Naive thymus-derived CD8-positive, alpha-beta T cell (primary cell): ENCODE measurements around the gene NEK10. TPM values are rescaled to one million over a fixed set of nuclear protein-coding genes. Genes with fewer than 3 reads are reported as not detected.

Experiments used
- ATAC-seq, 2 donors: fragments of 150-1000 bp; cut with Tn5 transposase in 1 of 2; sonication (Bioruptor Pico), chemical (Tn5 transposase) in 1 of 2; 1 replicate in 1 of 2; 2 replicates in 1 of 2; pipeline ENCODE4 v1.10.0; 2021; ENCODE audit warnings: mild to moderate bottlenecking in 2 of 2, moderate library complexity in 2 of 2
- POLR2A ChIA-PET: fragments of 350-600 bp; sonication (Branson Sonifier 250); formaldehyde crosslinking; loops from one replicate; lab custom pipeline; 2021; ENCODE audit warnings: antibody characterized with exemption; lab: Charles Lee
- DNase-seq, 10 donors: peaks; one replicate each; pipeline versions ENCODE4 v3.0.0 to v3.0.0-alpha.2; 2020 to 2022
- H3K27ac Mint-ChIP-seq, 10 donors: one replicate each; pipeline ENCODE4 v1.8.0; 2020 to 2022; ENCODE audit warnings: mild to moderate bottlenecking in 10 of 10, mixed read lengths in 10 of 10, moderate library complexity in 4 of 10, inconsistent platforms in 1 of 10
- H3K27me3 Mint-ChIP-seq, 5 donors: one replicate each; pipeline ENCODE4 v1.8.0; 2021 to 2022; ENCODE audit warnings: mixed read lengths in 5 of 5
- H3K36me3 Mint-ChIP-seq, 3 donors: one replicate each; pipeline ENCODE4 v1.8.0; 2020 to 2022; ENCODE audit warnings: mixed read lengths in 3 of 3, mild to moderate bottlenecking in 2 of 3, inconsistent platforms in 1 of 3
- H3K4me1 Mint-ChIP-seq, 4 donors: one replicate each; pipeline ENCODE4 v1.8.0; 2021 to 2022; ENCODE audit warnings: mixed read lengths in 4 of 4
- H3K4me3 Mint-ChIP-seq, 10 donors: one replicate each; pipeline ENCODE4 v1.8.0; 2020 to 2022; ENCODE audit warnings: mild to moderate bottlenecking in 10 of 10, mixed read lengths in 10 of 10, moderate library complexity in 6 of 10, inconsistent platforms in 1 of 10
- H3K9me3 Mint-ChIP-seq, 9 donors: one replicate each; pipeline ENCODE4 v1.8.0; 2020 to 2022; ENCODE audit warnings: mixed read lengths in 9 of 9, mild to moderate bottlenecking in 3 of 9, inconsistent platforms in 1 of 9, moderate library complexity in 1 of 9
- polyA plus RNA-seq, 3 donors: library from polyadenylated mRNA; unstranded; fragments of 300-500 nt; fragmentation: Illumina TruSeq; gene quantifications; one replicate each; pipeline ENCODE4 v1.2.3, GENCODE V29; 2021
- total RNA-seq, 8 experiments: library from RNA in 2 of 8; stranded (reverse) in 2 of 8; gene quantifications; one replicate each; pipeline ENCODE4 v1.2.3 and lab custom pipeline; 2021 to 2026

NEK10 gene
- total and polyA plus RNA-seq, 5 experiments from 2014 or later, result 1.3 to 1.5 TPM; not detected in 3

DNA sequence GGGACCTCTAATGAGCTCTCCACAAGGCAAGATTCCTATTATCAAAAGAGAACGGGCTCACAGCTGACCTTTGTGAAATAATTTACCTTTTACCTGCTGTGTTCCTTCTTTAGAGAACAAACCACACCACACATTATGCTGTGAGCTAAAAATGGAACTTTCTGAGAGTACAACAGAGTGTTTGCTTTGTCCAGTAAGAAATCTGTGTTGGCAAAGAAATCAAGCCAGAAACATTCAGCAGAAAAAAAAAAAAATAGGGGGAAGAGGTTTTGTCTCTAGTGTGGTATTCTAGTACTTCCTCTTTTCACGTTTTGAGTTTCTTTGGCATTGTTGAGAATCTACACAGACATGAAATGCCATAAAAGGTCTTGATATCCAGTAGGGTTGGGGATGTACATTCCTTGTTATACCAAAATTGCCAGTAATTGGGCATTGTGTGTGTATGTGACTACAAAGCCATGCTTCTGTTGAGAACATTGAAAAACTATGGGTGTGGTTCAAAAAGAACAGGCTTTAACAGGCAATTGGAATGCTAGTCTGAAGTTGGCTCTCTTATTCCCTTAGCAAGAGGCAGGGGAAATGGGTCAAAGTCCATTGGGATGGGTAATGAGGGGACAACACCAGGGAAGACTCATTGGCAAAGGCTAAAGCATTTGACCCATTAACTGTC, 273.5 kb downstream of the NEK10 start:
- no peak for ATAC-seq
- Mint-ChIP-seq H3K9me3 (peaks cover 0 to 8% (median 0%) of the 10 kb centered on the region in 9 donors), H3K4me3 (no peak overlapping the region), H3K36me3 (no peaks in the 10 kb centered on the region), H3K27me3 (peaks cover 3 to 16% (median 6%) of the 10 kb centered on the region in 5 donors), H3K4me1 (no peaks in the 10 kb centered on the region), H3K27ac (no peak overlapping the region)
- POLR2A ChIA-PET, result no interaction called here
- DNase-seq, result no peak

DNA sequence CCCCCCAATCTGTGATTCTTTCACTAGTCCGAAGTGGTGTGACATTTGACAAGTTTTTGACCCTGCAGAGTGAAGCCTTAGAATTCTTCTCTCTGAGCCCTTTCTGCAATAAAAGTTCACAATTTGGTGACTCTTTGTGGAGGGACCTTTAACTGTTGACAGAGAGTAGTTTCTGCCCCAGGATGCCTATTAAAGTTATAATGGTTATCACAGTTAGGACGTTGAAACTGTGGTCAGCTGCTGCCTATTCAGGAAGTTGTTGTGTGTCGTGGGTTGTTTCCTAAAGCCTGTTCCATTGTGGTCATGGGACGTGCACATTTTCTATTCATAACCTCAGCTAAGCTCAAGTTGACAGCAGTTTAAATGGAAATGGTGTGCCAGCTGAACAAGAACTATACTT, 274.5 kb downstream of the NEK10 start:
- H3K4me3 Mint-ChIP-seq, result no peak overlapping the region
- peaks cover 0 to 12% (median 4%) of the 10 kb centered on the region in 5 donors for H3K27me3 Mint-ChIP-seq
- peaks cover 0 to 3% (median 0%) of the 10 kb centered on the region in 9 donors for H3K9me3 Mint-ChIP-seq
- no peaks in the 10 kb centered on the region for H3K36me3 Mint-ChIP-seq
- no peak for DNase-seq
- POLR2A ChIA-PET, result no interaction called here
- H3K4me1 Mint-ChIP-seq, result no peaks in the 10 kb centered on the region
- ATAC-seq, result no peak
- no peak overlapping the region for H3K27ac Mint-ChIP-seq

DNA sequence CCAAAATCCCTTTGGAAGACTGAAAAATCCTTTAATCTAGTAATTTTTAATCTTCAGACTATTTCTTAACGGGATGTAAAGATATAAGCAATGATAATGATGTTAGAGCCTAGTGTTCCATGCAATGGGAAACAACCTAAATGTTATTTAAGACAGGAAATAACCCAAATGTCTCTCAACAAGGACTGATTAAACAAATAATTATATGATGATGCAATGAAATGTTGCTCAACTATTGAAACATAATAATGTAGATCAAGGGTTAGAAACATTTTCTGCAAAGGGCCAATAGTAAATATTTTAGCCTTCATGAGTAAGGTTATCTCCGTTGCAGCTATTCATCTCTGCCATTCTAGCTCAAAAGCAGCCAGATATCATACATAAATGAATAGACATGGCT, 275.4 kb downstream of the NEK10 start:
- ATAC-seq (no peak), DNase-seq (no peak)
- POLR2A ChIA-PET, result no interaction called here
- Mint-ChIP-seq H3K36me3 (no peaks in the 10 kb centered on the region), H3K27me3 (peaks cover 0 to 12% (median 5%) of the 10 kb centered on the region in 5 donors), H3K4me1 (no peaks in the 10 kb centered on the region), H3K27ac (no peak overlapping the region), H3K4me3 (no peak overlapping the region), H3K9me3 (peaks cover 0 to 3% (median 0%) of the 10 kb centered on the region in 9 donors)

DNA sequence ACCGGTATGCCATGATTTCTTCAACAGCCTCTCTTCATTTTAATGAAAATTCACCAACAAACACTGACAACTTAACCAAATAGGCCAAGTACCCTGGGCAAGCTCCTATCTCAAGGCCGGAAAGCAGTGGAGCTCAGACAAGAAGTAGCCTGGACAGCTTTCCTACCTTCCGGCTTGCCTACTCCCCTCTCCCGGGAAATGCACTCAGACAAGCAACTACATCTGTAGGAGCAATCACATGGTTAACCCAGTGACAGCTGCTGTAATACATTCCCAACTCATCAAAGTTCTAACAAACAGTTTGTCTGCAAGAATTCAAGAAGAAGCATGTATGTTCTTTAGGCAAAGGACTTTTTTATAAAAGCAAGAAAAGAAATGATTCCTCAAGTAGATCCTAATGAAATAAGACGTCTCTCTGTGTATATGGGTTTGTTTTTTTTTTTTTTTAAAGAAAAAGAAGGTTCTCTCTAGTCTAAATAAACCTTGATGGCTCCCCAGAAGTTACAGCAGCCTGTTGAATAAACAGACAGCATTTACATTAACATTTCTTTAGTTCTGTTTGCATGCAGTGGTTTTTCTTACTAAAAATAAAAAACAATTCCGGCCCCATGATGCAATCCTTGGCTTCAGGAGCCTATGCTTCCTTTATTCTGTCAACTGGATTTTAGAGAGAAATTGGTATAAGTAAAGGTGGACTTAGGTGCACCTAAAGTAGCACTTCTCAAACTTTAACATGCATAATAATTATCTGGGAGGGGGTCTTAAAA, 278.7 kb downstream of the NEK10 start:
- ATAC-seq (no peak), DNase-seq (no peak)
- Mint-ChIP-seq H3K4me1 (no peaks in the 10 kb centered on the region), H3K36me3 (no peaks in the 10 kb centered on the region), H3K9me3 (peaks cover 0 to 3% (median 0%) of the 10 kb centered on the region in 9 donors), H3K27me3 (peaks cover 0 to 9% (median 7%) of the 10 kb centered on the region in 5 donors), H3K27ac (no peak overlapping the region), H3K4me3 (no peak overlapping the region)
- POLR2A ChIA-PET, result no interaction called here

DNA sequence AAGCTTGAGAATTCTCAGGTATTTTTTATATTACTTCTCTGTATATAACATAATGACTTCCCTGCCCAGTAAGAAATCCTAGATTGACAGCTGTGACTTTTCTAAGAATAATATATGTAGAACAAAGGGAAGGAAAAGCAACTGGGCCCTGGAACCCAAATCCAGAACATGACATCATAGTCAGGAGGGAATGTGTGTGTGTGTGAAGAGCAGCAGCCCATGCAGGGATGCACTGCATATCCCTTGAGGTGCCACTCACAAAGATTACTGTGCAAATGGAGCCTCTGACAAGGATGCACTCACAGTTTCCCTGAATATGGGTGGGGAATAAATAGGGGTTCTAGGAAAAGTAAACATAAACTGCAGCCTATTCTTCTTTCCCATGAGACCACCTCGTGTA, 279.5 kb downstream of the NEK10 start:
- POLR2A ChIA-PET, result no interaction called here
- H3K27ac Mint-ChIP-seq, result no peak overlapping the region
- H3K9me3 Mint-ChIP-seq, result peaks cover 0 to 3% (median 0%) of the 10 kb centered on the region in 9 donors
- DNase-seq (no peak), ATAC-seq (no peak)
- H3K27me3 Mint-ChIP-seq, result peaks cover 0 to 12% (median 7%) of the 10 kb centered on the region in 5 donors
- no peaks in the 10 kb centered on the region for H3K4me1 Mint-ChIP-seq
- no peak overlapping the region for H3K4me3 Mint-ChIP-seq
- no peaks in the 10 kb centered on the region for H3K36me3 Mint-ChIP-seq

DNA sequence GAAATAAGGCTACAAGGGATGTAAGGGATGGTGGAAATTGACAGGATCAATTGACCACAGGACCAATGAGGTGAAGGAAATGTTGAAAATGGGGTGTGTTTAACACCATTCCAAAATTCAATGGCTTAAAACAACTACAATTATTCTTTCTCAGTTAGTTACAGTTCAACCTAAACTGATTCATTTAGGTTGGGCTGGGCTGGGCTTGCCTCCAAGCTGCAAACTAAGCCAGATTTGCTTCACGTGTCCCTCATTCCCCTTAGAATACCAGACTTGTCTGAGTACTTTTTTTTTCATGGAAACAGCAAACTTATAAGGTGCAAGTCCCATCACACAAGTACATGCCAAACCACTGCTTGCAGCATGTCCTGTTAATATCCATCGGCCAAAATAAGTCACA, 280.1 kb downstream of the NEK10 start:
- Mint-ChIP-seq H3K9me3 (peaks cover 0 to 3% (median 0%) of the 10 kb centered on the region in 9 donors), H3K4me3 (no peak overlapping the region), H3K4me1 (no peaks in the 10 kb centered on the region), H3K36me3 (no peaks in the 10 kb centered on the region), H3K27me3 (peaks cover 0 to 12% (median 7%) of the 10 kb centered on the region in 5 donors), H3K27ac (no peak overlapping the region)
- POLR2A ChIA-PET, result no interaction called here
- no peak for DNase-seq
- no peak for ATAC-seq

DNA sequence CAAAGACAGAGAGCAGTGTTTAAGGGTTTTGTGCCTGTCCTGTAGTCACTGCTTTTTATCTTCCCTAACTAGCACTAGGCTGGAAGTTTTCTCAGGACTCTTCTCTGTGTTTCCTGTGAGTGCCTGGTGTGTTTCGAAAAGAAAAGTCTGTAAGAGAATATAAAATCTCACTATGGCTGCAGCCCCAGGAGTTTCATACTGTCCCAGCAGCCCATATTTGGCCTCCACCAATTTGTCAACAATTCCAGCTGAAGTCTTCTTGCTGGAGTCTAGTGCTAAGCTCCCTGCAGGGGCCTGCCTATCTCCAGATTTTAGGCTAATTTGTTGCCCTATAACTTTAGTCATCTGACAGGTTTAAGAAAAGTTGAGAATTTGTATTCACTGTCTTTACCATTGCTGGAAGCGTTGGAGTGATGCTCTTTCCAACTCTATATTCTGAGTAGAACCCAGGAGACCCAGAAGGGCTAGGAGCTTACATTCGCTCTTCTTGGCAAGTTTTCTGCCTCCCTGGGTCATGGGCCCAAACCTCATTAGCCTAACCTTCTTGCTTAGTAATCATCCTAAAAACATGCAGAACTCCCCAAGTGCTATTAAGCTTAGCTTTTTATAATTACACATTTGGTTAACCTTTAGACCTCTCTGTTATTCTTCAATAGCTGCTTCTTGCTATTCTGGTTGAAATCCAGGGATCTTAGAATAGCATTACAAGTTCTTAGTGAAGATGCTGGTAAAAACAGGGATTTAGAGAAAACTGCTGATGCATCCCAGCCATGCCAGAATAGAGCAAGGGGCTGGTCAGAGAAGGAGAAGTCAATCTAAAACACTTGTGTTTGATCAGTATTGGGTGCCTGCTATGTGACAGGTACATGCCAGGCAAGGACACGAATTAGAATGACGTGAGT, 283.1 kb downstream of the NEK10 start:
- POLR2A ChIA-PET, result no interaction called here
- ATAC-seq (no peak), DNase-seq (no peak)
- Mint-ChIP-seq H3K4me3 (no peak overlapping the region), H3K27me3 (peaks cover 0 to 7% (median 3%) of the 10 kb centered on the region in 5 donors), H3K4me1 (no peaks in the 10 kb centered on the region), H3K36me3 (no peaks in the 10 kb centered on the region), H3K9me3 (no peaks in the 10 kb centered on the region), H3K27ac (no peak overlapping the region)

DNA sequence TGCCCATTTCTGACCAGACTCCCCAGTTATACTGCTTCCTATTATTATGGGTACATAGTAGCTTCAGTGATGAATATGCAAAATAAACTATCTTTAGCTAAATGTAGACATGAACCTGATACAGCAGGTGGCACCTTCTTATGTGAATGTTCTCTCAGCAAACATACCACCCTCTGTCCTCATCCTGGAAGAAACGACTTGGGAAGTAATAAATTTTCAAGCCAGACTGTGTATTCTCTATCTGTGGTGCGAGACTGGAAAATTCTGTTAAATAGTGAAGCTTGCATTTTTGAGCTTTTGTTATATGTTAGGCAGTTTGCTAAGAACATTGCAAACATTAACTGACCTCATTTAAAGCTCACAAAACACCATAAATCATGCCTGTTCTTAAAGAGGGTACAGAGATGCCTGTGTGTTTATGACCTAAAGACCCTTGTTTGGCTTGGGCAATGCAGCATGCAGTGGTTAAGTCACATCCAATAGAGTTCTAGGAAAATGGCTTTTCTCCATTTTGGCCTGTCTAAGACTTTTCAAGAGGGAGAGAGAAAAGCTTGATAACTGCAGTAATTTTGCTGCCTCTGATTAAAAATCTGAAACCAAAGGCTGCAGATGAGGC, 287.1 kb downstream of the NEK10 start:
- ATAC-seq (no peak), DNase-seq (no peak)
- Mint-ChIP-seq H3K27ac (no peak overlapping the region), H3K27me3 (peaks cover 0 to 12% (median 4%) of the 10 kb centered on the region in 5 donors), H3K4me1 (no peaks in the 10 kb centered on the region), H3K36me3 (no peaks in the 10 kb centered on the region), H3K4me3 (no peak overlapping the region), H3K9me3 (no peaks in the 10 kb centered on the region)
- POLR2A ChIA-PET, result no interaction called here

DNA sequence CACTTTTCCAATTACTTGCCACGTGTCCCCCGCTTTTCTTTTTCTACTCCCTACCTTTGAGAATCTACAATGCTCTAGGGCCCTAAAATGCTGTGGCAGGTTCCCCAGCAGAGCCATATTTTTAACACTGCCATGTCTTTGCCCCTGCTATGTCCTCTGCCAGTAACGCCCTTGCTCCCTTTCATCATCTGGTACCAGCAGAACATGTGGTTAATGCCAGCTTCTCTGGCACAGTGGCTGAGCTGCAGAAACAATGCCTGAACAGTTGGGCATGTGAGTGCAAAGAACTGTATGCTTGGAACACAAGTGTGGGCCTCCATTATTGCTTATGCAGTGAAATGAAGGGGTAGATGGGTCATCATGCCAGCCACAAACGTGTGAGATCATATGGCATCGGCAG, 287.6 kb downstream of the NEK10 start:
- DNase-seq (no peak), ATAC-seq (no peak)
- Mint-ChIP-seq H3K27ac (no peak overlapping the region), H3K4me1 (no peaks in the 10 kb centered on the region), H3K9me3 (no peaks in the 10 kb centered on the region), H3K27me3 (peaks cover 0 to 15% (median 6%) of the 10 kb centered on the region in 5 donors), H3K36me3 (no peaks in the 10 kb centered on the region), H3K4me3 (no peak overlapping the region)
- POLR2A ChIA-PET, result no interaction called here

DNA sequence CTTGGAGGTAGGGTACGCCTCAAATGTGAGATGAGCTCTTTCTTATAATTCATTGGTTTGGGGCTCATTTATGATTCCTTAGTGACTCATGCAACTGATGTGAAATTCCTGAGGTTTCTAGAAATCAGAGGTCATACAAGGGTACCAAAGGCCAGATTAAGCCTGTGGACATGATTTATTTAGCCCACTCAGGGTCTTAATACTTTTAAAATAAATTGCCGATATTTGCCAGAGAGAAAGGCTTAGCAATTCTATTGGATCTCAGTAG, 289.0 kb downstream of the NEK10 start:
- H3K4me3 Mint-ChIP-seq, result no peak overlapping the region
- DNase-seq (no peak), ATAC-seq (no peak)
- H3K27ac Mint-ChIP-seq, result no peak overlapping the region
- H3K36me3 Mint-ChIP-seq, result no peaks in the 10 kb centered on the region
- H3K27me3 Mint-ChIP-seq, result peaks cover 1 to 12% (median 6%) of the 10 kb centered on the region in 5 donors
- no peaks in the 10 kb centered on the region for H3K9me3 Mint-ChIP-seq
- no peaks in the 10 kb centered on the region for H3K4me1 Mint-ChIP-seq
- POLR2A ChIA-PET, result no interaction called here

DNA sequence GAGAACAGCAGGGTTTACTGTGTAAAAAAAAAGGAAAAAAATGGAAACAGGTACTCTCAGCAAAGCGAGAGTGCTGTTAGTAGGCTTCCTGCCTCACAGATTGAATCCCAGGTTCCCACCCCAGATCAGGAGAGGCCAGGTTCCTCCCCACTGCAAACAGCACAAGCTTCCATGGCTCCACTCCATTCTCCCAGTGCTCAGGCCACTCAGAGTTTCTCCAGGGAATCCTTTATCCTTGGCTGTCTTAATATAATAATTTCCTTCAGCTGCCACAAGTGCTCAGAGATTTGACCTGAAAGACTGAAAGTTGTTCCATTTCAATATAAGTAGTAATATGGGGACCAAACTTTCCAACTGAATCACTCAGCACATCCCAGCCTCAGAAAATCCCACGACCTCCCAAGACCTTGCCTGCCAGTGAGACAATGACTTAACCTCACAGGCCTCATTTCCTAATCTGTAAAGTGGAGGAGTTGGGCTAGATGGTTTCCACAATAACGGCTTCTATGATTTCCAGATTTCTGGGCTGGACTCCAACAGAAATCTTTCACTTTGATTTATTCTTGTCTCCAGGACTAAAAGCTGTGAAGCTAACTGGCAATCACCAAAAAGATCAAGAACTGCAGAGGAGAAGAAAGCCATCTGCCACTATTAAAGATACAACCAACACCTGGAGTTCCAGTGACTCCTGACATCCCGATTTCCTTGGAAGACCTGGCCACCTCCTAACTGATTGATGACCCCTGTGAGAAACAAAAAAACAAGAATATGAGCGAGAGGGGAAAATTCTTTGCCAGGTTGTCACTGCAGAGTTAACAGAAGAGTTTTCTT, 289.5 kb downstream of the NEK10 start:
- Mint-ChIP-seq H3K27ac (no peak overlapping the region), H3K27me3 (peaks cover 4 to 16% (median 10%) of the 10 kb centered on the region in 5 donors), H3K9me3 (no peaks in the 10 kb centered on the region), H3K36me3 (no peaks in the 10 kb centered on the region), H3K4me1 (no peaks in the 10 kb centered on the region), H3K4me3 (no peak overlapping the region)
- DNase-seq (no peak), ATAC-seq (no peak)
- POLR2A ChIA-PET, result no interaction called here
